SK-N-MC (cell line): ENCODE data around the gene TOP2B.

Experiments used
- EZH2 ChIP-seq: fragments of 200-600 bp; sonication (generic); IDR thresholded peaks from one replicate; pipeline ENCODE4 v1.6.1; 2017; ENCODE audit warnings: antibody characterized with exemption
- FOXP2 ChIP-seq: optimal IDR thresholded peaks from 2 replicates; pipeline ENCODE3; 2011; ENCODE audit warnings: mild to moderate bottlenecking, moderate library complexity; ENCODE audit not compliant: insufficient read depth; ENCODE audit errors: extremely low read length, control extremely low read depth
- POLR2AphosphoS5 ChIP-seq: IDR thresholded peaks from 2 replicates; pipeline ENCODE4 v1.6.1; 2012; ENCODE audit warnings: mild to moderate bottlenecking, low read depth, low read length, borderline replicate concordance

DNA sequence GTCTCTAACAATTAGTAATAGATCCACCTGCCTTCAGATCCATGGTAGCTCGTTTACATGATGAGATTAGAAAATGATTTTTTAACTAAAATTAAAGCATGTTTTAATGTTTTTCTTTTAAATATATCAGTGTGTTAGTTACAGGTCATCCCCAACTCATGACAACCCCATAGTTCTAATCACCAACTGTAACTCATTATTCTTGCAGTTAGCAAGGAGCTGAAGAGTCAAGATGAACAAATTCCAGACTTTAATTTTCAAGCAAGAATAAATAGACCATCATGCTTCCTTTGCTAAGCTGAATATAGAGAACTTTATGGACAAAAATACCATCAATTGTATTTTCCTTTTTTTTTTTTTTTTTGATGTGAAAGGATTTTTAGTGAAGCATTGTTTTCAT is 101.1 kb downstream of the TOP2B start:
- TF ChIP-seq POLR2AphosphoS5: no peak
- TF ChIP-seq EZH2: no peak
- TF ChIP-seq FOXP2: no peak
